ENCODE data around the gene RHBDF2.

DNA sequence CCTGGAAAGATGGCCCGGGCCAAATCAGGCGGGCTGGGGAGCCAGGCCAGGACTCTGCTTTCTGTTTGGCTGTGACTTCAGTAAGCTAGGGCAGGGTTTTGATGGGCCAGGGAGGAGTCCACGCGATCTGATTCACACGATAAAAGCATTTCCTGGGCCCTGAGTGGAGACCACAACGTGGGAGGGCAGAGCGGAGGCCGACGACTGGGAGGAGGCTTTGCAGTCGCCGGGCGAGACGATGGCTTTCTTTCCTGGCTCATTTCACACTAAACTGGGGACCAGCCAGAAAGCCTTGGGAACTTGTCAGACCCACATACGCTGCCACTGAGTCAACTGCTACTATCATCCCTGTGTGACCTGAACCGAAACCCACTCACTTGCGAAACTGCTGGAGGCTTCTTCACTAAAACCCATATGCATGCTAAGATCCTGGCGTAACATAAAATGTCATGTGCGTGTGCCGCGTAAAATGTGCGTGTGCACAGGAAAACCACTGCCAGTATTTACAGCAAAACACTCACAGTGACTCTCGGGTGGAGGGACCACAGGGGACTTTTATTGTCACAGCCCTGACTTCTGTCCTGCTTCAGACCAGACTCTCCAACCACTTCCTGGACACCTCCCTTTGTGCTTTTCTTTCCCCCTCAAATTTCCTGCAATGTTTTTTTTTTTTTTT lies 14.2 kb upstream of the RHBDF2 start:
- no peak for TF ChIP-seq EZH2 (IDR thresholded peaks at IDR 0.05; ENCODE audit: borderline replicate concordance, low read depth, low read length, severe bottlenecking)
- TF ChIP-seq POLR2A (IDR thresholded peaks at IDR 0.05; ENCODE audit: low read depth, low read length) = no peak
- no peak for TF ChIP-seq CTCF (IDR thresholded peaks at IDR 0.05; ENCODE audit: extremely low read depth in 1 of 2, insufficient read depth in 1 of 2, low read depth in 1 of 2, low read length in 2 of 2)
- TF ChIP-seq JUN (IDR thresholded peaks at IDR 0.05; ENCODE audit: borderline replicate concordance, insufficient read depth, insufficient read length, low read depth) = no peak
- TF ChIP-seq, protein P1, sequence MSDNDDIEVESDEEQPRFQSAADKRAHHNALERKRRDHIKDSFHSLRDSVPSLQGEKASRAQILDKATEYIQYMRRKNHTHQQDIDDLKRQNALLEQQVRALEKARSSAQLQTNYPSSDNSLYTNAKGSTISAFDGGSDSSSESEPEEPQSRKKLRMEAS (IDR thresholded peaks at IDR 0.05; ENCODE audit: insufficient read depth, insufficient read length) = no peak
